ENCODE data around the gene BRF1. TPM values are rescaled to one million over a fixed set of nuclear protein-coding genes. Genes with fewer than 3 reads are reported as not detected.
A peak's percentile ranks its signal among the peaks of the same experiment; 100 is the strongest.

BRF1 gene
- total RNA-seq, 4 donors from 2014 or later = 25.2 to 35.6 (median 30.9) TPM

GRCh38 chr14:105347587-105347968, 46.8 kb upstream of the BRF1 start:
- 100% methylated on average over 1 of the region's 8 CpGs for WGBS, 2 donors (ENCODE audit: low coverage in 1 of 2)

GRCh38 chr14:105346876-105347586, 46.2 kb upstream of the BRF1 start:
- ATAC-seq = no peak
- Histone ChIP-seq H3K9me3 (no peaks in the 10 kb centered on the region), H3K4me1 (peaks cover 0 to 50% (median 8%) of the 10 kb centered on the region in 3 donors), H3K27me3 (no peaks in the 10 kb centered on the region), H3K4me3 (no peak overlapping the region), H3K36me3 (peaks cover 0 to 28% of the 10 kb centered on the region in 2 donors), H3K27ac (no peak overlapping the region)
- WGBS, 2 donors (ENCODE audit: low coverage in 1 of 2) = no CpG with 5 or more reads among the region's 18 CpGs
- no peak for TF ChIP-seq POLR2AphosphoS5 (IDR thresholded peaks at IDR 0.05)
- TF ChIP-seq CTCF (IDR thresholded peaks at IDR 0.05) = no peak
- TF ChIP-seq EP300 (IDR thresholded peaks at IDR 0.05) = no peak

More at GRCh38 chr14:105347587-105347968, 46.8 kb upstream of the BRF1 start:
- TF ChIP-seq EP300 (IDR thresholded peaks at IDR 0.05) (no peak), CTCF (IDR thresholded peaks at IDR 0.05) (no peak), POLR2AphosphoS5 (IDR thresholded peaks at IDR 0.05) (no peak), POLR2A (IDR thresholded peaks at IDR 0.05) (no peak)
- Histone ChIP-seq H3K36me3 (peaks cover 0 to 28% of the 10 kb centered on the region in 2 donors), H3K4me3 (no peak overlapping the region), H3K27me3 (no peaks in the 10 kb centered on the region), H3K9me3 (no peaks in the 10 kb centered on the region), H3K4me1 (peaks cover 0 to 49% (median 9%) of the 10 kb centered on the region in 3 donors), H3K27ac (no peak overlapping the region)
- ATAC-seq = no peak

- no peak for ATAC-seq
- peaks cover 0 to 53% (median 11%) of the 10 kb centered on the region in 3 donors for H3K4me1 ChIP-seq
- whole genome bisulfite sequencing, 2 donors (ENCODE audit: low coverage in 1 of 2) = 66 to 88% methylated on average over 5 to 6 of the region's 13 CpGs
Observed at GRCh38 chr14:105346200-105346533, 45.4 kb upstream of the BRF1 start.

GRCh38 chr14:105343194-105343593, 42.4 kb upstream of the BRF1 start:
- Histone ChIP-seq H3K4me3 (no peak overlapping the region), H3K9me3 (no peaks in the 10 kb centered on the region), H3K4me1 (peaks cover 0 to 78% (median 25%) of the 10 kb centered on the region in 3 donors), H3K27ac (peak overlapping the region in 1 of 4 donors; percentile 64), H3K36me3 (peaks cover 0 to under 1% of the 10 kb centered on the region in 2 donors), H3K27me3 (no peaks in the 10 kb centered on the region)
- WGBS, 2 donors (ENCODE audit: low coverage in 1 of 2) = 49 to 70% methylated on average over 6 to 7 of the region's 7 CpGs
- no peak for ATAC-seq
- TF ChIP-seq POLR2A (IDR thresholded peaks at IDR 0.05) (no peak), CTCF (IDR thresholded peaks at IDR 0.05) (no peak), EP300 (IDR thresholded peaks at IDR 0.05) (no peak), POLR2AphosphoS5 (IDR thresholded peaks at IDR 0.05) (no peak)

More at GRCh38 chr14:105346200-105346533, 45.4 kb upstream of the BRF1 start:
- H3K27ac ChIP-seq = no peak overlapping the region
- TF ChIP-seq POLR2A (IDR thresholded peaks at IDR 0.05) (no peak), EP300 (IDR thresholded peaks at IDR 0.05) (no peak), CTCF (IDR thresholded peaks at IDR 0.05) (no peak), POLR2AphosphoS5 (IDR thresholded peaks at IDR 0.05) (no peak)
- no peaks in the 10 kb centered on the region for H3K27me3 ChIP-seq
- H3K36me3 ChIP-seq = peaks cover 0 to 28% of the 10 kb centered on the region in 2 donors
- no peaks in the 10 kb centered on the region for H3K9me3 ChIP-seq
- H3K4me3 ChIP-seq = no peak overlapping the region
